ENCODE data around the gene ZYG11A. TPM values are rescaled to one million over a fixed set of nuclear protein-coding genes. Genes with fewer than 3 reads are reported as not detected.
"Not testable (repeated sequence)": the region's sequence is repeated elsewhere in the genome, so short reads cannot be mapped to it uniquely, and the experiment has no call there.

ZYG11A gene
- total RNA-seq, 1 donor from 2014 or later = 0.18 TPM

DNA sequence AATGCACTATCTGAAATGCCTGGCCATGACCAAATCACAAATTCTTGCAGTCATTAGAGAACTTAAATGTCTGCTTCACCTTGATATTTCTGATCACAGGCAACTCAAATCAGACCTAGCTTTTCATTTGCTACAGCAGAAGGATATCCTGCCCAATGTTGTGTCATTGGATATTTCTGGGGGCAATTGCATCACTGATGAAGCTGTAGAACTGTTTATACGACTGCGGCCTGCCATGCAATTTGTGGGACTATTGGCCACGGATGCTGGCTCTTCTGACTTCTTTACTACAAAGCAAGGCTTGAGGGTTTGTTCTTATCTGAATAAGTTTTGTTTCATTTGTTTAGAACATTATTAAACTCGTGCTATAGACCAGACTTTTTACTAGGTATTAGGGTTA lies 14.9 kb downstream of the ZYG11A start:
- no peak for DNase-seq (ENCODE audit: low spot score)
- TF ChIP-seq, protein P1, sequence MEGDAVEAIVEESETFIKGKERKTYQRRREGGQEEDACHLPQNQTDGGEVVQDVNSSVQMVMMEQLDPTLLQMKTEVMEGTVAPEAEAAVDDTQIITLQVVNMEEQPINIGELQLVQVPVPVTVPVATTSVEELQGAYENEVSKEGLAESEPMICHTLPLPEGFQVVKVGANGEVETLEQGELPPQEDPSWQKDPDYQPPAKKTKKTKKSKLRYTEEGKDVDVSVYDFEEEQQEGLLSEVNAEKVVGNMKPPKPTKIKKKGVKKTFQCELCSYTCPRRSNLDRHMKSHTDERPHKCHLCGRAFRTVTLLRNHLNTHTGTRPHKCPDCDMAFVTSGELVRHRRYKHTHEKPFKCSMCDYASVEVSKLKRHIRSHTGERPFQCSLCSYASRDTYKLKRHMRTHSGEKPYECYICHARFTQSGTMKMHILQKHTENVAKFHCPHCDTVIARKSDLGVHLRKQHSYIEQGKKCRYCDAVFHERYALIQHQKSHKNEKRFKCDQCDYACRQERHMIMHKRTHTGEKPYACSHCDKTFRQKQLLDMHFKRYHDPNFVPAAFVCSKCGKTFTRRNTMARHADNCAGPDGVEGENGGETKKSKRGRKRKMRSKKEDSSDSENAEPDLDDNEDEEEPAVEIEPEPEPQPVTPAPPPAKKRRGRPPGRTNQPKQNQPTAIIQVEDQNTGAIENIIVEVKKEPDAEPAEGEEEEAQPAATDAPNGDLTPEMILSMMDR (IDR thresholded peaks at IDR 0.05; ENCODE audit: unreplicated experiment) = no peak
- Mint-ChIP-seq H3K4me1 (ENCODE audit: unreplicated experiment) (no peaks in the 10 kb centered on the region), H3K36me3 (ENCODE audit: low read depth, unreplicated experiment) (no peaks in the 10 kb centered on the region), H3K27me3 (ENCODE audit: unreplicated experiment) (no peaks in the 10 kb centered on the region), H3K9me3 (ENCODE audit: unreplicated experiment) (no peaks in the 10 kb centered on the region), H3K27ac (ENCODE audit: unreplicated experiment) (no peak overlapping the region), H3K4me3 (ENCODE audit: unreplicated experiment) (no peak overlapping the region)

DNA sequence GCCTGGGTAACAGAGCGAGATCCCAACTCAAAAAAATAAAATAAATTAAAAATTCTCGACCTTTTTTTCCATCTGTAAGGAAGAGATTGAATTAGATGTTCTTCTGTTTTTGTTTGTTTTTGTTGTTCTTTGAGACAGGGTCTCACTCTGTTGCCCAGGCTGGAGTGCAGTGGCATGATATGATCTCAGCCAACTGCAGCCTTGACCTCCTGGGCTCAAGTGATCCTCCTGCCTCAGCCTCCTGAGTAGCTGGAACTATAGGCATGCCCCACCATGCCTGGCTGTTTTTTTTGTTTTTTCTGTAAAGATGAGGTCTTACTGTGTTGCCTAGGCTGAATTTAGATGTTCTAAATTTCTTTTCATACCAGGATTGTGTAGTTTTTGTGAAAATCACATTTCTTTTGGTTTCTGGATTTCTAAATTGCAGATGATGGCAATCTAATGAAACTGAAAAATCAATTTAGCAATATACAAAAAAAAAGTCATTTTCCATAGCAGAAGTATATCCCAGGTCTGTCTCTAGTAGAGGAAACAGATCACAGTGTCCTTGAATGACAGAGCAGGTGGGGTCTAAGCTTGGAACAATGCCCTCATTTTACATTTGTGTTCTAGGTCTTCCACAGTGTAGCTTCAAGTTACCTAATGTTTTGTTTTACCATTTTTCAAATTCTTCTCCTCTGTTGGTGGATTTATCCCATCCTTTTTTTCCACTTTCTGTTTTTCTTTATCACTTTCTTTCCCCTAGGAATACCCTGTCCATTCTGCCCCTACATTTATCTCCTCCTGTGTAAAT lies 20.3 kb downstream of the ZYG11A start:
- H3K27ac Mint-ChIP-seq (ENCODE audit: unreplicated experiment) = no peak overlapping the region
- H3K9me3 Mint-ChIP-seq (ENCODE audit: unreplicated experiment) = no peaks in the 10 kb centered on the region
- H3K27me3 Mint-ChIP-seq (ENCODE audit: unreplicated experiment) = no peaks in the 10 kb centered on the region
- H3K36me3 Mint-ChIP-seq (ENCODE audit: low read depth, unreplicated experiment) = no peaks in the 10 kb centered on the region
- TF ChIP-seq, protein P1 (IDR thresholded peaks at IDR 0.05; ENCODE audit: unreplicated experiment) = no peak
- H3K4me3 Mint-ChIP-seq (ENCODE audit: unreplicated experiment) = no peak overlapping the region
- DNase-seq (ENCODE audit: low spot score) = no peak
- H3K4me1 Mint-ChIP-seq (ENCODE audit: unreplicated experiment) = no peaks in the 10 kb centered on the region

DNA sequence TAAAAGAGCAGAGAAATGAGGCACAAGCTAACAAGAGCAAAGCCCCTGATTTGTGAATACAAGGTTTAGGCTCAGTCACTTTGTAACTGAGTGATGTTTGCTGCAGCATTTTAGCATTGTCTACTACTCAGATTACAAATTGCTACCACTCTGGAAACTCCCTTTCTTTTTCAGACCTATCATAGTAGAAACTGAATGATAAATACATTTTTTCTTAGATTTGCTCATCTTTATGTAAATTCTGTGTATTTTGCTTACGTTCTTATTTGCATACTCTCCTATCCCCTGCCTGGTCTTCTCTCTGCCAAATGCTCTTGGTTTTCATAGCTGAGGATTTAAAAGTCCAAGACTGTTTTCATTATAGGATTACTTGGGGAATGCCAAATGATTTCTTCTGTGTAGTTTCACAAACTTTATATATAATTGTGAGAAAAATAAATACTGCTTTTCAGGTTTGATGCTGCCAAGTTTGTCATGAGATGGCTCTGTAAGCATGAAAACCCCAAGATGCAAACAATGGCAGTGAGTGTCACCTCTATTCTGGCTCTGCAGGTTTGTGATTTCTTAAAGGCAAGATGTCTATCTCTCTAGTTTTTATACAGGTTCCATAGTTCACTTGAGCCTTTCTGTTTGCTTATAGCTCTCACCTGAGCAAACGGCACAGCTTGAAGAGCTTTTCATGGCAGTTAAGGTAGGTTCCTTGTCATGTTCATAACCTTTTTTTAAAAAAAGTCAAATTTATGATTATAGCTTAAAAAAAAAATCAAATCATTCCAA lies 24.7 kb downstream of the ZYG11A start:
- H3K9me3 Mint-ChIP-seq (ENCODE audit: unreplicated experiment) = no peaks in the 10 kb centered on the region
- no peak overlapping the region for H3K4me3 Mint-ChIP-seq (ENCODE audit: unreplicated experiment)
- DNase-seq (ENCODE audit: low spot score) = no peak
- no peaks in the 10 kb centered on the region for H3K27me3 Mint-ChIP-seq (ENCODE audit: unreplicated experiment)
- H3K27ac Mint-ChIP-seq (ENCODE audit: unreplicated experiment) = no peak overlapping the region
- no peaks in the 10 kb centered on the region for H3K36me3 Mint-ChIP-seq (ENCODE audit: low read depth, unreplicated experiment)
- TF ChIP-seq, protein P1 (IDR thresholded peaks at IDR 0.05; ENCODE audit: unreplicated experiment) = no peak
- no peaks in the 10 kb centered on the region for H3K4me1 Mint-ChIP-seq (ENCODE audit: unreplicated experiment)

DNA sequence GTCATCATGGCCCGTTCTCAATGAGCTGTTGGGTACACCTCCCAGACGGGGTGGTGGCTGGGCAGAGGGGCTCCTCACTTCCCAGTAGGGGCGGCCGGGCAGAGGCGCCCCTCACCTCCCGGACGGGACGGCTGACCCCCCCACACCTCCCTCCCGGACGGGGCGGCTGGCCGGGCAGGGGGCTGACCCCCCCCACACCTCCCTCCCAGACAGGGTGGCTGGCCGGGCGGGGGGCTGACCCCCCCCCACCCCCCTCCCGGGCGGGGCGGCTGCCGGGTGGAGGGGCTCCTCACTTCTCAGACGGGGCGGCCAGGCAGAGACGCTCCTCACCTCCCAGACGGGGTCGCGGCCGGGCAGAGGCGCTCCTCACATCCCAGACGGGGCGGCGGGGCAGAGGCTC lies 27.2 kb downstream of the ZYG11A start:
- not testable (repeated sequence) for H3K4me3 Mint-ChIP-seq (ENCODE audit: unreplicated experiment); H3K9me3 Mint-ChIP-seq (ENCODE audit: unreplicated experiment); H3K27ac Mint-ChIP-seq (ENCODE audit: unreplicated experiment); H3K4me1 Mint-ChIP-seq (ENCODE audit: unreplicated experiment); H3K27me3 Mint-ChIP-seq (ENCODE audit: unreplicated experiment); H3K36me3 Mint-ChIP-seq (ENCODE audit: low read depth, unreplicated experiment); DNase-seq (ENCODE audit: low spot score)

DNA sequence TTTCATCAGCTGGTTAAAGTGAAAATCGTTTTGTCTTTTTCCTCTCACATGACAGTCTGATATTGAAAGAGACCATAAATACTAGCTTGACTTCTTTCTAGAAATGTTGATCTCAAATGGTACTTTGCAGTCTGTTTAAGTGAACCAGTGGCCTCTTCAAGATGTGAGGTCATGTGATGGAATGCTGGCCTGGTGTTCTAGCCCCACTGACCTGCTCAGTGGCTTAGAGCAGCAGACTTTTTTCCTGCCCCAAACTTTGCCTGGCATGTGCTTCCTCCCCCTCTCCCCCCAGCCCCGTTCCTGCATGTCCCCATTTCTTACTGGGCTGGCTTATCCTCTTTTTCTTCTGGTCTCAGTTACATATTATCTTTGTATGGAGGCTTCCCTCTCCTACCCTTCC lies 34.3 kb downstream of the ZYG11A start:
- Mint-ChIP-seq H3K4me1 (ENCODE audit: unreplicated experiment) (no peaks in the 10 kb centered on the region), H3K27me3 (ENCODE audit: unreplicated experiment) (no peaks in the 10 kb centered on the region), H3K9me3 (ENCODE audit: unreplicated experiment) (no peaks in the 10 kb centered on the region), H3K36me3 (ENCODE audit: low read depth, unreplicated experiment) (no peaks in the 10 kb centered on the region), H3K27ac (ENCODE audit: unreplicated experiment) (no peak overlapping the region), H3K4me3 (ENCODE audit: unreplicated experiment) (no peak overlapping the region)
- TF ChIP-seq, protein P1 (IDR thresholded peaks at IDR 0.05; ENCODE audit: unreplicated experiment) = no peak
- DNase-seq (ENCODE audit: low spot score) = no peak
